ENCODE measurements around the gene CRYM.

Gene CRYM

GRCh38 chr16:21284414-21284813 lies 6.3 kb upstream of the CRYM start:
- TF ChIP-seq CTCF (conservative IDR thresholded peaks at IDR 0.05) (no peak), ZFX (IDR thresholded peaks at IDR 0.05) (no peak)
- H3K27ac ChIP-seq: no peak overlapping the region

- TF ChIP-seq ZFX (IDR thresholded peaks at IDR 0.05) (no peak), CTCF (conservative IDR thresholded peaks at IDR 0.05) (no peak)
- no peak overlapping the region for H3K27ac ChIP-seq
Observed at GRCh38 chr16:21283521-21284289, 5.6 kb upstream of the CRYM start.

GRCh38 chr16:21281698-21282389 lies 3.8 kb upstream of the CRYM start:
- TF ChIP-seq CTCF (conservative IDR thresholded peaks at IDR 0.05) (no peak), ZFX (IDR thresholded peaks at IDR 0.05) (no peak)
- H3K27ac ChIP-seq: no peak overlapping the region

- TF ChIP-seq ZFX (IDR thresholded peaks at IDR 0.05) (no peak), CTCF (conservative IDR thresholded peaks at IDR 0.05) (no peak)
- H3K27ac ChIP-seq: no peak overlapping the region
Observed at GRCh38 chr16:21279501-21279900, 1.4 kb upstream of the CRYM start.

- no peak overlapping the region for H3K27ac ChIP-seq
- TF ChIP-seq ZFX (IDR thresholded peaks at IDR 0.05) (no peak), CTCF (conservative IDR thresholded peaks at IDR 0.05) (no peak)
Observed at GRCh38 chr16:21277045-21277926, 804 bp downstream of the CRYM start.

- H3K27ac ChIP-seq: no peak overlapping the region
- TF ChIP-seq CTCF (conservative IDR thresholded peaks at IDR 0.05) (no peak), ZFX (IDR thresholded peaks at IDR 0.05) (no peak)
Observed at GRCh38 chr16:21276090-21276489, 2.0 kb downstream of the CRYM start.
